Mesothelial cell of epicardium (in vitro differentiated cells): ENCODE measurements around the gene SYT1. TPM values are rescaled to one million over a fixed set of nuclear protein-coding genes. Genes with fewer than 3 reads are reported as not detected.

Experiments used
- DNase-seq, 2 experiments: peaks; one replicate each; pipeline ENCODE4 v3.0.0; 2021; ENCODE audit warnings: low spot score in 2 of 2; ENCODE audit not compliant: unreplicated experiment in 2 of 2
- H3K27ac Mint-ChIP-seq: 2 replicates; pipeline ENCODE4 v1.8.0; 2021; ENCODE audit warnings: mixed read lengths
- H3K27me3 Mint-ChIP-seq: 2 replicates; pipeline ENCODE4 v1.8.0; 2021; ENCODE audit warnings: low read depth, mixed read lengths
- H3K36me3 Mint-ChIP-seq: 2 replicates; pipeline ENCODE4 v1.8.0; 2021; ENCODE audit warnings: mixed read lengths
- H3K4me1 Mint-ChIP-seq: 2 replicates; pipeline ENCODE4 v1.8.0; 2021; ENCODE audit warnings: mixed read lengths
- H3K4me3 Mint-ChIP-seq: 2 replicates; pipeline ENCODE4 v1.8.0; 2021; ENCODE audit warnings: mild to moderate bottlenecking, moderate library complexity, mixed read lengths
- H3K9me3 Mint-ChIP-seq: 2 replicates; pipeline ENCODE4 v1.8.0; 2021; ENCODE audit warnings: mixed read lengths
- CTCF ChIP-seq: fragments of 200-600 bp; sonication (generic); IDR thresholded peaks from one replicate; pipeline ENCODE4 v1.5.0; 2021; ENCODE audit warnings: antibody characterized with exemption; ENCODE audit not compliant: unreplicated experiment
- total RNA-seq: library from RNA; stranded (reverse); gene quantifications from 3 replicates; pipeline ENCODE4 v1.2.1, GENCODE V29; 2021

Gene SYT1
- total RNA-seq, 1 donor from 2014 or later: 13.6 TPM

- Mint-ChIP-seq H3K36me3 (no peaks in the 10 kb centered on the region), H3K9me3 (no peaks in the 10 kb centered on the region), H3K4me1 (peaks cover 21% of the 10 kb centered on the region), H3K27me3 (no peaks in the 10 kb centered on the region), H3K27ac (no peak overlapping the region), H3K4me3 (no peak overlapping the region)
- no peak for TF ChIP-seq CTCF
- no peak for DNase-seq
Observed at GRCh38 chr12:79434561-79434960, 570.0 kb downstream of the SYT1 start.

GRCh38 chr12:79435742-79436141, 571.2 kb downstream of the SYT1 start:
- no peak for DNase-seq
- no peaks in the 10 kb centered on the region for H3K9me3 Mint-ChIP-seq
- no peak overlapping the region for H3K4me3 Mint-ChIP-seq
- no peaks in the 10 kb centered on the region for H3K27me3 Mint-ChIP-seq
- peaks cover 21% of the 10 kb centered on the region for H3K4me1 Mint-ChIP-seq
- no peak for TF ChIP-seq CTCF
- H3K27ac Mint-ChIP-seq: no peak overlapping the region
- no peaks in the 10 kb centered on the region for H3K36me3 Mint-ChIP-seq

GRCh38 chr12:79438480-79439174, 574.1 kb downstream of the SYT1 start:
- DNase-seq: no peak
- Mint-ChIP-seq H3K4me3 (no peak overlapping the region), H3K9me3 (no peaks in the 10 kb centered on the region), H3K4me1 (peaks cover 28% of the 10 kb centered on the region), H3K27me3 (no peaks in the 10 kb centered on the region), H3K27ac (peak overlapping the region; percentile 30), H3K36me3 (no peaks in the 10 kb centered on the region)
- TF ChIP-seq CTCF: no peak

DNA sequence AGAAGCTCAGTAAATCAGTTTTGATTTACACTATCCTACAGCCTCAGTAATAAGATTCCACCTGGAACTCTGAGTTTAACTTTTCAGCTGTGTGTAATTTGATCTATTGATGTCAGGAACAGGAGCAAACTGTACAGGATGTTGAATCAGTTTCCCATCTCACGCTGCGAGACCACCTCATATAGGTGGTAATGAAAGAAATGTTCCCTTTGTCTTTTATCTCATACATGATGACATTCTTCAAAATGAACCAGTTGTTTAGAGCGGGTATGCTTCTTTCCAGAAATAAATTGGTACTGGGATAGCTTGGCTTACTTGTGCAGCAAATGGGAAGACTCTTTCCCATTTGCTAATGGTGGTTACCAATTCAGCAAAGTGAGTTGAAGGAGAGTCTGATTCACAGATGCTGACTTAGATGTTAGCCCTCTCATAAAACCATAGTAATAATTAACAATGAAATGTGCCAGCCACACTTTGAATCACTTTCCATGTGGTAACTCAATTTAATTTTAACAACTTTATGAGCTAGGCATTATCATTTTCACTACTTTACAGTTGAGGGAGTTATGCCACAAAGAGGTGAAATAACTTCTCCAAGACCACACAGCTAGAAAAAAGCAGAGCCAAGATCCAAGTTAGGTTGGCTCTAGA, 574.7 kb downstream of the SYT1 start:
- H3K4me1 Mint-ChIP-seq: peaks cover 33% of the 10 kb centered on the region
- no peak overlapping the region for H3K27ac Mint-ChIP-seq
- TF ChIP-seq CTCF: no peak
- no peak for DNase-seq
- H3K9me3 Mint-ChIP-seq: no peaks in the 10 kb centered on the region
- no peak overlapping the region for H3K4me3 Mint-ChIP-seq
- H3K27me3 Mint-ChIP-seq: no peaks in the 10 kb centered on the region
- H3K36me3 Mint-ChIP-seq: no peaks in the 10 kb centered on the region

DNA sequence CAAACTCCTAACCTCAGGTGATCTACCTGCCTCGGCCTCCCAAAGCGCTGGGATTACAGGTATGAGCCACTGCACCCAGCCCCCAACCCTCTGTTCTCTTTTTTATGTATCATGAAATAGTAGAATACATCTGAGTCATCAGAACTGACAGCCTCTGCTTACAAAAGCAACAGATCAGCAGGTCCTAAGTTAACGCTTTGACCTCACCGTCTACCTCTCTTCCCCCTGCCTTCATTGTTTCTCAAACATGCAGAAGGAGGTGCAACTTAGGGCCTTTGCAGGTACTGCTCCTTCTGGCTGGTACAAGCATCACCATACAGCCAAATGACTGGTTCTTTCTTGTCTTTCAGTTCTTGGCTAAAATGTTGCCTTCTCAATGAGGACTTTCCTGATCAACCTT, 577.0 kb downstream of the SYT1 start:
- DNase-seq: no peak
- H3K4me3 Mint-ChIP-seq: no peak overlapping the region
- no peak for TF ChIP-seq CTCF
- no peaks in the 10 kb centered on the region for H3K27me3 Mint-ChIP-seq
- peaks cover 2% of the 10 kb centered on the region for H3K36me3 Mint-ChIP-seq
- H3K4me1 Mint-ChIP-seq: peaks cover 31% of the 10 kb centered on the region
- H3K27ac Mint-ChIP-seq: no peak overlapping the region
- no peaks in the 10 kb centered on the region for H3K9me3 Mint-ChIP-seq
